Colonic mucosa (tissue), 4 donors: ENCODE data around the gene S100A6. TPM values are rescaled to one million over a fixed set of nuclear protein-coding genes. Genes with fewer than 3 reads are reported as not detected.
A peak's percentile ranks its signal among the peaks of the same experiment; 100 is the strongest.

Experiments
- DNase-seq: peaks from one replicate; pipeline ENCODE4 v3.0.0-alpha.2; 2020
- H3K27ac ChIP-seq: fragments of 200-600 bp; one replicate; pipeline ENCODE4 v1.8.0; 2021
- H3K27me3 ChIP-seq: fragments of 200-600 bp; one replicate; pipeline ENCODE4 v1.8.0; 2021
- H3K36me3 ChIP-seq: fragments of 200-600 bp; one replicate; pipeline ENCODE4 v1.8.0; 2021
- H3K4me1 ChIP-seq: fragments of 200-600 bp; one replicate; pipeline ENCODE4 v1.8.0; 2021; ENCODE audit warnings: mild to moderate bottlenecking
- H3K4me3 ChIP-seq: fragments of 200-600 bp; one replicate; pipeline ENCODE4 v1.8.0; 2021
- H3K9ac ChIP-seq, 2 donors: one replicate each; pipeline ENCODE4 v1.7.0; 2013; ENCODE audit warnings: control low read depth in 2 of 2, low read depth in 2 of 2, low read length in 2 of 2
- H3K9me3 ChIP-seq: fragments of 200-600 bp; one replicate; pipeline ENCODE4 v1.8.0; 2021
- intact Hi-C: fragments of 100-400 bp; cut with DNase I; formaldehyde crosslinking; loops from one replicate; pipeline ENCODE4 v1.14.1; 2022
- total RNA-seq, 2 donors: library from RNA; stranded (reverse); fragmentation: NEBNext Ultra II Directional in 1 of 2; extraction: Animal tissue kit (Norgen Biotek cat#: 25700) in 1 of 2; gene quantifications; one replicate each; pipeline ENCODE4 v1.2.1, GENCODE V29; 2021
- TF ChIP-seq, protein P1 (sequence below): fragments of 200-600 bp; IDR thresholded peaks from one replicate; pipeline ENCODE4 v1.8.0; 2022; ENCODE audit warnings: antibody characterized with exemption, mild to moderate bottlenecking
- donor health status: healthy.
- donor health status: DM: no; HTN: no; CAD: no.
- donor health status: DM: no; HTN: no; CAD: no.

Gene S100A6
- total RNA-seq, 2 donors from 2014 or later: 2,444 to 2,474 TPM

- H3K36me3 ChIP-seq: no peaks in the 10 kb centered on the region
- H3K27me3 ChIP-seq: no peaks in the 10 kb centered on the region
- no peak overlapping the region for H3K4me3 ChIP-seq
- peak; percentile 39 for DNase-seq
- intact Hi-C loops: loop anchor here (1.0 to 10.0 kb wide), 3 partner anchors 33 to 213 kb away; partner anchors contain the start of gene S100A9
- peaks cover 29% of the 10 kb centered on the region for H3K4me1 ChIP-seq
- peak overlapping the region; percentile 97 for H3K27ac ChIP-seq
- H3K9ac ChIP-seq: peak overlapping the region; percentile 19 to 86
- TF ChIP-seq, protein P1, sequence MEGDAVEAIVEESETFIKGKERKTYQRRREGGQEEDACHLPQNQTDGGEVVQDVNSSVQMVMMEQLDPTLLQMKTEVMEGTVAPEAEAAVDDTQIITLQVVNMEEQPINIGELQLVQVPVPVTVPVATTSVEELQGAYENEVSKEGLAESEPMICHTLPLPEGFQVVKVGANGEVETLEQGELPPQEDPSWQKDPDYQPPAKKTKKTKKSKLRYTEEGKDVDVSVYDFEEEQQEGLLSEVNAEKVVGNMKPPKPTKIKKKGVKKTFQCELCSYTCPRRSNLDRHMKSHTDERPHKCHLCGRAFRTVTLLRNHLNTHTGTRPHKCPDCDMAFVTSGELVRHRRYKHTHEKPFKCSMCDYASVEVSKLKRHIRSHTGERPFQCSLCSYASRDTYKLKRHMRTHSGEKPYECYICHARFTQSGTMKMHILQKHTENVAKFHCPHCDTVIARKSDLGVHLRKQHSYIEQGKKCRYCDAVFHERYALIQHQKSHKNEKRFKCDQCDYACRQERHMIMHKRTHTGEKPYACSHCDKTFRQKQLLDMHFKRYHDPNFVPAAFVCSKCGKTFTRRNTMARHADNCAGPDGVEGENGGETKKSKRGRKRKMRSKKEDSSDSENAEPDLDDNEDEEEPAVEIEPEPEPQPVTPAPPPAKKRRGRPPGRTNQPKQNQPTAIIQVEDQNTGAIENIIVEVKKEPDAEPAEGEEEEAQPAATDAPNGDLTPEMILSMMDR: no peak
- H3K9me3 ChIP-seq: no peaks in the 10 kb centered on the region
These were observed 32.0 kb upstream of the S100A6 start for GRCh38 chr1:153567621-153568366.

DNA sequence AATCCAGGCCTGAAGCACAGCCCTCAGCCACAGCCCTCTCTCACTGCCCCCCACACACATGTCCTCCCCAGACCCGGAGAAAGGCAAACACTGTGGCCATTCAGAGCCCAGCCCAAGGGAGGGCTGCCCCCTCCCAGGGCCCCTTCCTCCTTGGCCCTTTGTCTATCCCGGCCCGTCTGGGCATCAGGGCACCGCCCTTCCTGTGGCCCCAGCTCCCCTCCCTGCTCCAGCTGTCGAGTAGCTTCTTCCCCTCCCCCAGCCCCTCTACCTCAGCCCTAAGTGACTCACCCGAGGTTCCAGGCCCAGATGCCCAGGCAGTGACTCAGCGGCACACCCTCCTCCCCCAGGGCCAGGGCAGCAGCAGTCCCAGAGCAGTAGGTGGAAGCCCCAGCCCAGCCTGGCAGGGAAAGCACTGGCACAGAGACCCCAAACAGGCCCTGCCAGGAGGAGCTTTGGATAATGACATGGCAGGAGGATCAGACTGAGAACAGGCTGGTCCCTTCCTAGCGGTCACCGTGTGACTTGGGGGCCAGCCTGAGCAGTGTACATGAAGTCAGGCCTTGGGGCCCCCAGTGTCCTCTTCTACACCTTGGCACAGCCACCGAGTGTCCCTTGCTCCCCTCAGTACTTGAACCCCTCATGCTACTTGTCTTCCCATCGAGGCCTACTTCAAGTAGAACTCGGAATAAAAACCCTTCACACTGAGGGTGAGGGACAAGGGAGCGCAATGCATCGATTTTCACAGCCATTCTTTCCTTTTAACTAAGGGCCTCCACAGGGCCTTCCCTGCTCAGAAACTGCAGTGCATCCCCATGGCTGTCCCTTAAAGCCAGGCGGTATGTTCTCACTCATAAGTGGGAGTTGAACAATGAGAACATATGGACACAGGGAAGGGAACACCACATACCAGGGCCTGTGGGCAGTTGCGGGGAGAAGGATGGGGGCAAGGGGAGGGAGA is 30.9 kb upstream of the S100A6 start:
- no peaks in the 10 kb centered on the region for H3K27me3 ChIP-seq
- H3K4me1 ChIP-seq: peaks cover 29% of the 10 kb centered on the region
- H3K27ac ChIP-seq: peak overlapping the region; percentile 97
- DNase-seq: peak; percentile 98
- intact Hi-C loops: loop anchor here (10.0 kb wide), 1 partner anchor 212 kb away; the partner anchor contains the start of gene S100A9
- no peaks in the 10 kb centered on the region for H3K9me3 ChIP-seq
- no peak overlapping the region for H3K4me3 ChIP-seq
- H3K36me3 ChIP-seq: no peaks in the 10 kb centered on the region
- TF ChIP-seq, protein P1: no peak
- H3K9ac ChIP-seq: peak overlapping the region; percentile 67 to 82

DNA sequence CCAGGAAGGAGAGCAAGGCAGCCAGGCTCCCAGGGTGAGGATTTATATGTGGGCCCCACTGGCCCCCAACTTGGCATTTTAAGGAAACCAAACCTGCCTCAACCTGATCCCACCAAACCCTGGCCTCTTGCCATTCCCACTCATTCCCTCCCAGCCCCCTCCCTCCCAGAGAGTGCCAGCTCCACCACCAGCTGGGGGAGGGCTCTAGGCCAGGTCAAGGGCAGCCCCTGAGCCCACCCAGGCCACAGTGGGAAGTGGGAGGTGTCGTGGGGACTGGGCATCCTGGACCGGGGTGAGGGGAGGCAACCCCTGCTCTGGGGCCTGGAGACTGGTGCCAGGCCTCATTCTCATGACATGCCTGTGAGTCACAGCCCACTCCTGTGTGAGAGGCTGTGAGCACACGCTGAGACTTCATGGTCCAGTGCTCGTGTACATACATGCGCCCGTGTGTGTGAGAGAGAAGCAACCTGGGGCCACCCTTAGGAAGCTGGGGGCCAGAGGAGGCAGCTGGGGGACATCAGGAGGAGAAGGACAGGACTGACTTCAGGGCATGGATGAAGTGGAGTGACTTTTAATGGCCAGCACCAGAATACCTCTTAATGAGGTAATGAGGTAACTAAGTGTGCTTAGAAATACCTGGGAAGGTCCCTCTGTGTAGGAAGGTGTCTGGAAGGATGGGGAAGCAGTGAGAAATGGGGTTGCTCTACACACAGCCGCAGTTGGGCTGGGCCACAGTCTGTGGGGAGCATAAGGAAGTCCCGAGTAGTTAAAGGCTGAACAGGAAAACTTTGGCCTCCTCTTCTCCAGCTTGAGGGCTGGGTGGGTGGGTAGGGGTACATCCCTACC is 30.0 kb upstream of the S100A6 start, which contains the start of gene S100A2:
Gene S100A2 (minus strand): TSS at position 316 of the 846 bp plus-strand sequence. CDS start 1,967 bp downstream, outside the sequence.
- no peaks in the 10 kb centered on the region for H3K27me3 ChIP-seq
- no peaks in the 10 kb centered on the region for H3K36me3 ChIP-seq
- TF ChIP-seq, protein P1: no peak
- no peak within 1 kb of the TSS for H3K4me3 ChIP-seq
- H3K27ac ChIP-seq: peak within 1 kb of the TSS; percentile 97
- DNase-seq: peak; percentile 61
- H3K4me1 ChIP-seq: peaks cover 29% of the 10 kb centered on the region
- no peaks in the 10 kb centered on the region for H3K9me3 ChIP-seq
- peak within 1 kb of the TSS; percentile 67 to 82 for H3K9ac ChIP-seq
- intact Hi-C loops: loop anchor here (10.0 kb wide), 1 partner anchor 211 kb away; the partner anchor contains the start of gene S100A9

GRCh38 chr1:153563991-153564390 is 28.2 kb upstream of the S100A6 start:
- peak overlapping the region in 1 of 2 donors; percentile 26 for H3K9ac ChIP-seq

More at GRCh38 chr1:153563991-153564390, 28.2 kb upstream of the S100A6 start:
- Histone ChIP-seq H3K27ac (no peak overlapping the region), H3K4me3 (no peak overlapping the region), H3K36me3 (no peaks in the 10 kb centered on the region), H3K27me3 (no peaks in the 10 kb centered on the region), H3K9me3 (no peaks in the 10 kb centered on the region), H3K4me1 (peaks cover 29% of the 10 kb centered on the region)
- no peak for DNase-seq
- intact Hi-C loops: loop anchor here (10.0 kb wide), 1 partner anchor 209 kb away; the partner anchor contains the start of gene S100A9
- TF ChIP-seq, protein P1: no peak
